GM12878 (cell line): ENCODE results near the gene ZNF570. TPM values are rescaled to one million over a fixed set of nuclear protein-coding genes. Genes with fewer than 3 reads are reported as not detected.

Experiments
- ATAC-seq: fragments of 200-7000 bp; cut with Tn5 transposase; 3 replicates; pipeline ENCODE4 v1.9.1; 2020; ENCODE audit warnings: mild to moderate bottlenecking, moderate library complexity
- BruUV-seq: library from RNA; stranded (reverse); fragments of 400-500 nt; replicated peaks from 2 replicates; lab custom pipeline; 2021; lab: Mats Ljungman, UMichigan
- CTCF ChIA-PET: fragments of 300-600 bp; sonication (Branson Sonifier 250); formaldehyde crosslinking; extraction: SDS; loops from one replicate; lab custom pipeline; 2021; ENCODE audit warnings: inconsistent platforms; lab: Yijun Ruan, JAX
- POLR2A ChIA-PET: fragments of 350-600 bp; formaldehyde crosslinking; extraction: SDS; loops from one replicate; lab custom pipeline; 2021; ENCODE audit warnings: inconsistent platforms; lab: Charles Lee
- RAD21 ChIA-PET: fragments of 300-600 bp; sonication (Branson Sonifier 250); formaldehyde crosslinking; loops from one replicate; lab custom pipeline; 2023; ENCODE audit warnings: antibody characterized with exemption; ENCODE audit not compliant: unreplicated experiment; lab: Charles Lee
- SMC1A ChIA-PET: fragments of 300-600 bp; sonication (Branson Sonifier 250); formaldehyde crosslinking; loops from one replicate; lab custom pipeline; 2023; ENCODE audit not compliant: unreplicated experiment, uncharacterized antibody; lab: Charles Lee
- DNase-seq: peaks from one replicate; pipeline ENCODE4 v3.0.0-alpha.2; 2011; ENCODE audit warnings: low read depth, low spot score
- FAIRE-seq: peaks from 3 replicates; lab custom pipeline; 2011; peaks lifted over from hg19 to GRCh38; lab: Jason Lieb, UNC
- H2AFZ ChIP-seq: 2 replicates; pipeline ENCODE4 v1.6.0; 2011; ENCODE audit warnings: low read depth, low read length, control low read depth; ENCODE audit not compliant: control insufficient read depth
- H3K27ac ChIP-seq: 2 replicates; pipeline ENCODE4 v1.5.1; 2011; ENCODE audit warnings: control low read depth; ENCODE audit not compliant: control insufficient read depth, insufficient read depth
- H3K27me3 ChIP-seq, 2 experiments: replicated peaks in 1 of 2; 2 replicates each; pipeline versions ENCODE4 v1.6.0 to v1.6.1; 2011; ENCODE audit warnings: low read length in 1 of 2; ENCODE audit not compliant: control insufficient read depth in 2 of 2, insufficient read depth in 2 of 2
- H3K36me3 ChIP-seq, 2 experiments: 2 replicates each; pipeline ENCODE4 v1.5.1; 2011; ENCODE audit warnings: low read length in 1 of 2; ENCODE audit not compliant: control insufficient read depth in 2 of 2, insufficient read depth in 2 of 2
- H3K4me1 ChIP-seq: 2 replicates; pipeline ENCODE4 v1.6.1; 2011; ENCODE audit warnings: mild to moderate bottlenecking, low read length, moderate library complexity, mixed read lengths; ENCODE audit not compliant: control insufficient read depth, insufficient read depth
- H3K4me2 ChIP-seq: 2 replicates; pipeline ENCODE4 v1.6.0; 2011; ENCODE audit warnings: control low read depth; ENCODE audit not compliant: control insufficient read depth, insufficient read depth
- H3K4me3 ChIP-seq: fragments of 200-600 bp; sonication (generic); 2 replicates; pipeline ENCODE4 v1.5.1; 2016
- H3K79me2 ChIP-seq: 2 replicates; pipeline ENCODE4 v1.6.0; 2011; ENCODE audit warnings: low read length; ENCODE audit not compliant: control insufficient read depth, insufficient read depth
- H3K9ac ChIP-seq: 2 replicates; pipeline ENCODE4 v1.8.0; 2011; ENCODE audit warnings: low read length, control low read depth, mixed read lengths; ENCODE audit not compliant: control insufficient read depth, insufficient read depth
- H3K9me3 ChIP-seq: replicated peaks from 3 replicates; pipeline ENCODE4 v1.5.1; 2011; ENCODE audit warnings: mild to moderate bottlenecking, low read length; ENCODE audit not compliant: control insufficient read depth, insufficient read depth
- H4K20me1 ChIP-seq: 2 replicates; pipeline ENCODE4 v1.6.0; 2011; ENCODE audit not compliant: control insufficient read depth, insufficient read depth
- BCL3 ChIP-seq: IDR thresholded peaks from 2 replicates; pipeline ENCODE4 v1.6.1; 2011; ENCODE audit warnings: borderline replicate concordance, low read depth, mild to moderate bottlenecking, moderate library complexity, low read length; ENCODE audit not compliant: insufficient read depth, poor library complexity, severe bottlenecking
- FOS ChIP-seq: IDR thresholded peaks from 3 replicates; pipeline ENCODE4 v1.6.1; 2011; ENCODE audit warnings: borderline replicate concordance; ENCODE audit not compliant: insufficient read length; ENCODE audit errors: extremely low read depth
- MXI1 ChIP-seq: fragments of 150-350 bp; IDR thresholded peaks from 2 replicates; pipeline ENCODE4 v1.6.1; 2011; ENCODE audit warnings: low read depth, mild to moderate bottlenecking, inconsistent platforms, low read length, improper control_type of control experiment
- NKRF ChIP-seq: fragments of 450-650 bp; conservative IDR thresholded peaks from 2 replicates; pipeline ENCODE4 v1.6.1; 2017; ENCODE audit warnings: mild to moderate bottlenecking, moderate library complexity
- SIN3A ChIP-seq: IDR thresholded peaks from 2 replicates; pipeline ENCODE4 v1.6.1; 2012; ENCODE audit warnings: low read depth, low read length, improper control_type of control experiment
- SKIL ChIP-seq: fragments of 450-650 bp; IDR thresholded peaks from 2 replicates; pipeline ENCODE4 v1.6.1; 2017; ENCODE audit warnings: mild to moderate bottlenecking, low read depth, inconsistent platforms; ENCODE audit not compliant: poor library complexity, severe bottlenecking
- SP1 ChIP-seq: IDR thresholded peaks from one replicate; pipeline ENCODE4 v1.6.1; 2011; ENCODE audit warnings: low read depth, low read length
- WGBS: methylation state at CpG from one replicate; pipeline ENCODE4 v1.1.6; 2016; ENCODE audit warnings: low lambda C conversion rate; ENCODE audit not compliant: insufficient replicate concordance, insufficient coverage; ENCODE audit errors: missing lambda C conversion rate; 5-methylcytosine and 5-hydroxymethylcytosine counted together
- in situ Hi-C: fragments of 300-500 bp; cut with MboI; formaldehyde crosslinking; loops from 9 replicates; pipeline ENCODE4 v1.14.3; 2018; ENCODE audit warnings: mixed read lengths
- intact Hi-C: fragments of 100-400 bp; cut with micrococcal nuclease; formaldehyde crosslinking; loops from one replicate; pipeline ENCODE4 v1.14.2; 2022; ENCODE audit not compliant: unreplicated experiment
- polyA plus RNA-seq, 11 experiments: library from polyadenylated mRNA; depleted of rRNA in 4 of 11; unstranded in 6 of 11; stranded (reverse) in 5 of 11; fragments of >200 nt; fragmentation: Nextera tagmentation in 4 of 11; fragmentation: Illumina TruSeq in 1 of 11; extraction: Ambion mirVana in 4 of 11; extraction: Trizol in 1 of 11; gene quantifications; 1 replicate in 1 of 11; 2 replicates in 10 of 11; pipeline versions ENCODE4 v1.2.1 to v1.2.3, GENCODE V29; 2011 to 2016; ENCODE audit warnings: inconsistent platforms in 2 of 11, missing spikeins in 2 of 11, low read depth in 1 of 11
- total RNA-seq, 4 experiments: library from RNA; depleted of rRNA in 3 of 4; stranded (reverse); fragments of >200 nt in 3 of 4; fragmentation: Illumina TruSeq in 1 of 4; extraction: Trizol in 1 of 4; gene quantifications; 2 replicates each; pipeline versions ENCODE4 v1.2.1 to v1.2.3, GENCODE V29; 2013 to 2021

The ZNF570 gene
- total and polyA plus RNA-seq, 10 of the 15 experiments (the other 5 are each of a cell fraction or from before 2014, with no cell fraction given): 0.25 to 3.6 (median 1.7) TPM

GRCh38 chr19:37507167-37507464, 38.0 kb downstream of the ZNF570 start:
- no peak for FAIRE-seq
- H3K9ac ChIP-seq: peak overlapping the region; percentile 73; the same call in 1 of the 2 replicates

More at GRCh38 chr19:37507167-37507464, 38.0 kb downstream of the ZNF570 start:
- 25% methylated on average over 9 of the region's 9 CpGs for WGBS
- in situ Hi-C loops: no loop called here
- ChIA-PET POLR2A (no interaction called here), SMC1A (no interaction called here), CTCF (no interaction called here)
- 0 out of 2 replicates have a peak overlapping the region, but pooled peaks have one; percentile 74 for H3K27ac ChIP-seq
- peaks cover 13% of the 10 kb centered on the region for H3K9me3 ChIP-seq
- intact Hi-C loops: no loop called here
- TF ChIP-seq FOS (no peak), SKIL (no peak), SIN3A (no peak), SP1 (no peak), NKRF (no peak), BCL3 (no peak), MXI1 (no peak)
- TF ChIP-seq, all 136 proteins: peak for 0
- RAD21 ChIA-PET: no interaction called here
- DNase-seq (no peak), ATAC-seq (no peak)
- Histone ChIP-seq H3K36me3 (no peaks in the 10 kb centered on the region), H3K4me2 (peak overlapping the region; percentile 81), H3K79me2 (no peaks in the 10 kb centered on the region), H3K27me3 (no peaks in the 10 kb centered on the region), H3K4me1 (no peaks in the 10 kb centered on the region), H2AFZ (peak overlapping the region; percentile 92), H3K4me3 (peak overlapping the region; percentile 71), H4K20me1 (no peaks in the 10 kb centered on the region)
- BruUV-seq: no TSS peak
